Measurements from ENCODE around the gene PDE4D. TPM values are rescaled to one million over a fixed set of nuclear protein-coding genes. Genes with fewer than 3 reads are reported as not detected.

PDE4D gene
- total RNA-seq, 6 experiments from 2014 or later: 1.6 to 10.3 (median 5.6) TPM

DNA sequence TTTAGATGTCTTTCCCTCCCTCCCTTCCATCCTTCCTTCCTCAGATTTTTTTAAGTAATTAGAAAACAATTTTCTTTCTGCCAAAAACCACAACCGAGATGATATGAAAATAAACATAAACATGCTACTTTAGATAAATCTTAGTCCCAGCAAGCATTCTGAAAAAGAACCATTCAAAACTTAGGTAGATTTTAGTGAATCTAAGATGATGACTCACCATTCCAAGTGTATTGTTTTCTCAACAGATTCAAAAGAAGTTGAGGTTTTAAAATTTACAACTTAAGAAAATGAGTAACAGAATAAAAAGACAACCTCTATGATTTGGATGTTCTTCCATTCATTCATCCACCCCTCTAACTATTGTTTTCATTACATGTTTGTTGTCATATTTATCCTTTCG, 465.1 kb downstream of the PDE4D start:
- Histone ChIP-seq H3K27ac (no peak overlapping the region), H3K4me3 (no peak overlapping the region), H3K27me3 (no peaks in the 10 kb centered on the region), H3K36me3 (no peaks in the 10 kb centered on the region), H3K9me3 (no peaks in the 10 kb centered on the region), H3K4me1 (peaks cover 0 to 10% (median 2%) of the 10 kb centered on the region in 4 donors)
- ATAC-seq (no peak), DNase-seq (no peak)
- intact Hi-C loops (cut with DNase I): no loop called here
- 61% methylated on average over 2 of the region's 2 CpGs for WGBS (ENCODE audit: insufficient coverage, low coverage, low lambda C conversion rate, missing lambda C conversion rate)
- TF ChIP-seq POLR2A (IDR thresholded peaks at IDR 0.05): no peak
- TF ChIP-seq, protein P1, sequence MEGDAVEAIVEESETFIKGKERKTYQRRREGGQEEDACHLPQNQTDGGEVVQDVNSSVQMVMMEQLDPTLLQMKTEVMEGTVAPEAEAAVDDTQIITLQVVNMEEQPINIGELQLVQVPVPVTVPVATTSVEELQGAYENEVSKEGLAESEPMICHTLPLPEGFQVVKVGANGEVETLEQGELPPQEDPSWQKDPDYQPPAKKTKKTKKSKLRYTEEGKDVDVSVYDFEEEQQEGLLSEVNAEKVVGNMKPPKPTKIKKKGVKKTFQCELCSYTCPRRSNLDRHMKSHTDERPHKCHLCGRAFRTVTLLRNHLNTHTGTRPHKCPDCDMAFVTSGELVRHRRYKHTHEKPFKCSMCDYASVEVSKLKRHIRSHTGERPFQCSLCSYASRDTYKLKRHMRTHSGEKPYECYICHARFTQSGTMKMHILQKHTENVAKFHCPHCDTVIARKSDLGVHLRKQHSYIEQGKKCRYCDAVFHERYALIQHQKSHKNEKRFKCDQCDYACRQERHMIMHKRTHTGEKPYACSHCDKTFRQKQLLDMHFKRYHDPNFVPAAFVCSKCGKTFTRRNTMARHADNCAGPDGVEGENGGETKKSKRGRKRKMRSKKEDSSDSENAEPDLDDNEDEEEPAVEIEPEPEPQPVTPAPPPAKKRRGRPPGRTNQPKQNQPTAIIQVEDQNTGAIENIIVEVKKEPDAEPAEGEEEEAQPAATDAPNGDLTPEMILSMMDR (IDR thresholded peaks at IDR 0.05): no peak

DNA sequence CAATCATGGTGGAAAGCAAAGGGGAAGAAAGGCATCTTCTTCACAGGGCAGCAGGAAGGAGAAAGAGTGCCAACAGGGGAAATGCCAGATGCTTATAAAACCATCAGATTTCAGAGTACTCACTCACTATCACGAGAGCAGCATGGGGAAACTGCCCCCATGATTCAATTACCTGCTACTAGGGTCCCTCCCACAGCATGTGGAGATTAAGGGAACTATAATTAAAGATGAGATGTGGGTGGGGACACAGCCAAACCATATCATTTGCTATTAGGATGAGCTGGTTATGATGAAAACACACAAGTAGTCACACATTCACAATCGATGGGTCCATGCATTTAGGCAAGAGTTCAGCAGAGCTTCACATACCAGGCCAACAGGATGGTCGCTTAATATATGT, 469.0 kb downstream of the PDE4D start:
- H3K27ac ChIP-seq: no peak overlapping the region
- H3K4me3 ChIP-seq: no peak overlapping the region
- no peak for ATAC-seq
- no peaks in the 10 kb centered on the region for H3K4me1 ChIP-seq
- no peaks in the 10 kb centered on the region for H3K27me3 ChIP-seq
- no peaks in the 10 kb centered on the region for H3K36me3 ChIP-seq
- no peaks in the 10 kb centered on the region for H3K9me3 ChIP-seq
- no peak for DNase-seq
- WGBS (ENCODE audit: insufficient coverage, low coverage, low lambda C conversion rate, missing lambda C conversion rate): 83% methylated on average over 3 of the region's 3 CpGs
- intact Hi-C loops (cut with DNase I): no loop called here
- TF ChIP-seq, protein P1 (IDR thresholded peaks at IDR 0.05): no peak
- no peak for TF ChIP-seq POLR2A (IDR thresholded peaks at IDR 0.05)

DNA sequence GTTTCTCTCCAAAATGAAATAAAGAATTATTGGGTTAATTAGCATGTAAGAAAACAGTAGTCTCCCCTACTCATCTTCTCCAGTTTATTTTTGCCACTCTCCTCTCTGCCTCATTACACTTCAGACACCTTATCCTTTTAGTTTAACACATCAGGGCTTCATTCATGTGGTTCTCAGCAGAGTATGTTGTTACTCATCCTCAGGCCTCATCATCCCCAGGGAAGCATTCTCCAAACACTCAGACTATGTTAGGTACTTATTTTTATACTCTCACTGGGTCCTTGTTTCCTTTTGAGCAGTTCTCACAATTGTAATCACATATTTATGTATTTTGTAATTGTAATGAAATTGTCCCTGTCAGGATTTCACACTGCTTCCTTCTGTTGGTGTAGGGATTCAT, 470.5 kb downstream of the PDE4D start:
- Histone ChIP-seq H3K4me3 (no peak overlapping the region), H3K4me1 (no peaks in the 10 kb centered on the region), H3K36me3 (no peaks in the 10 kb centered on the region), H3K27me3 (no peaks in the 10 kb centered on the region), H3K9me3 (no peaks in the 10 kb centered on the region), H3K27ac (no peak overlapping the region)
- ATAC-seq (no peak), DNase-seq (no peak)
- TF ChIP-seq POLR2A (IDR thresholded peaks at IDR 0.05): no peak
- TF ChIP-seq, protein P1 (IDR thresholded peaks at IDR 0.05): no peak
- intact Hi-C loops (cut with DNase I): no loop called here

DNA sequence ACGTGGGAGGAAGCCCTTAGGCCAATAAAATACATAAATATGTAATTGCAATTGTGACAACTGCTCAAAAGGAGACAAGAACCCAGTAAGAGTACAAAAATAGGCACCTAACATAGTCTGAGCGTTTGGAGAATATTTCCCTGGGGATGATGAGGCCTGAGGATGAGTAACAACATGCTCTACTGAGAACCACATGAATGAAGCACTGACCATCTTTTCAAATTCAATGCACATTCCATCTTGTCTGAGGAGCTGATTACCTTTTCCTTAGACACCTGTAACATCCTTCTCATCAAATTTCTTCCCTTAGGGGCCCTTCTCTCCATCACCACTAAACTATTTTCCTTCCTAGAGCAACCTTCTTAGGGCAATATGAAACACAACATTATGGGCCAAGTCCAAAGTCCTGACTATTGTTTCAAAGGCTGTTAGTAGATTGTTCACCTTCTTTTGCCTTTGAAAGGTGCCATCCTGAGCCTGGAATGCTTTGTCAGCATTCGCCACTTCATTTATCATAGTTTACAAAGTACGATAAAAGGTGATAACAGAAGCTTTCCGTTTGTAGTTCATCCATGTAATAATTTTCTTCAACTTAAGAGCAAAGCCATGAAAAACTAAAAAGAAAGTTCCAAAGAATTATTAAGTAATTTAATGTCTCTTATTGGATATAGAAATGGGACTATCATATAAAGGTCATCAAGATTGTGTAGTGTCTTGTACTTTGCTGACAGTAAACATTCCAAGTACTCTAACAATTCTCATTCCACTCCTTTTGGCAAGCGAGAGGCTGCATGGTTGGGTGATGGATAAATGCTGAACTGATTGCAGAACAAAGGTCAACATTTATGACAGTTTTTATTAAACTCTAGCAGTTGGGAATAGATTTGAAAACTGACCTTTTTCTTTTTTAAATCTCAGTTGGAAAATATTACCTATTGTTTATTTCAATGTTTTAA, 471.3 kb downstream of the PDE4D start:
- TF ChIP-seq, protein P1 (IDR thresholded peaks at IDR 0.05): no peak
- TF ChIP-seq POLR2A (IDR thresholded peaks at IDR 0.05): no peak
- 58% methylated on average over 6 of the region's 6 CpGs for WGBS (ENCODE audit: insufficient coverage, low coverage, low lambda C conversion rate, missing lambda C conversion rate)
- Histone ChIP-seq H3K27ac (no peak overlapping the region), H3K4me3 (no peak overlapping the region), H3K27me3 (no peaks in the 10 kb centered on the region), H3K4me1 (no peaks in the 10 kb centered on the region), H3K9me3 (no peaks in the 10 kb centered on the region), H3K36me3 (no peaks in the 10 kb centered on the region)
- ATAC-seq (peak in 1 of 4 donors; percentile 44), DNase-seq (no peak)
- intact Hi-C loops (cut with DNase I): no loop called here

All from right lobe of liver (tissue), 6 donors.